Stimulated activated CD8-positive, alpha-beta memory T cell treated with anti-CD3 and anti-CD28 coated beads, Interleukin-7, amount 100 ng/mL, for 24 hours (primary cell): ENCODE measurements around the gene CMC1.
"Not testable (repeated sequence)": the region's sequence is repeated elsewhere in the genome, so short reads cannot be mapped to it uniquely, and the experiment has no call there.

Experiments used
- DNase-seq: peaks from one replicate; pipeline ENCODE4 v3.0.0-alpha.2; 2020; ENCODE audit warnings: low read depth

The CMC1 gene

DNA sequence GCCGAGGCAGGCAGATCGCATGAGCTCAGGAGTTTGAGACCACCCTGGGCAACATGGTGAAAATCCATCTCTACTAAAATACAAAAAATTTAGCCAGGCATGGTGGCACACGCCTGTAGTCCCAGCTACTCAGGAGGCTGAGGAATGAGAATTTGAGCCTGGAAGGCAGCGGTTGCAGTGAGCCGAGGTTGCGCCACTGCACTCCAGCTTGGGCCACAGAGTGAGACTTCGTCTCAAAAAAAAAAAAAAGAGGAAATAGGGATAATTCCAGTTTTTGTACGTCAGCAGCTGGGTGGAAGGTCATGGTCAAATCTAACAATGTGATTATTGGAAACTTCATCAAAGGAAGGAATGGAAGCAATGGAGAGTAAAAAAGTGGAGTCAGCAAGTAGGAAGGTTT, 3.1 kb downstream of the CMC1 start:
- DNase-seq = no peak

DNA sequence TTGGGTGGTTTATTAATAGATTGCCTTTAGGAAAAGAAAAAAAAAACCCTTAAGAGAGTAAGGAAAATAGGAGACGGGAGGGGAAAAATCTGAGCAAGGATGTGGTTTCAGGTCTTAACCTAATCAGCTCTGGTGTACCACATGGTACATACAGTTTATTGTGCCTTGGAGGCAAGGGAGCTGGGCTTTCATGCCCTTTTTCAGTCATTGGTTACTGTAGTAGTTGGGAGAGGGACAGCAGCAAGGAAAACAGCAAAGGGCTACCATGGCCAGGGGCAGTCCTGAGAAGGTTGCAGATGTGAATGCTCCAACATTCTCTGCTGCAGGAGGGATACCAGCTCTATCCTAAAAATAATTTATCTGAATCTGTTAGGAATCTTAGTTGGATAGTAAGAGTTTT, 5.9 kb downstream of the CMC1 start:
- DNase-seq = no peak

- no peak for DNase-seq
These were observed 9.6 kb downstream of the CMC1 start for GRCh38 chr3:28250999-28251398.

GRCh38 chr3:28252001-28252431, 10.6 kb downstream of the CMC1 start:
- DNase-seq = no peak

DNA sequence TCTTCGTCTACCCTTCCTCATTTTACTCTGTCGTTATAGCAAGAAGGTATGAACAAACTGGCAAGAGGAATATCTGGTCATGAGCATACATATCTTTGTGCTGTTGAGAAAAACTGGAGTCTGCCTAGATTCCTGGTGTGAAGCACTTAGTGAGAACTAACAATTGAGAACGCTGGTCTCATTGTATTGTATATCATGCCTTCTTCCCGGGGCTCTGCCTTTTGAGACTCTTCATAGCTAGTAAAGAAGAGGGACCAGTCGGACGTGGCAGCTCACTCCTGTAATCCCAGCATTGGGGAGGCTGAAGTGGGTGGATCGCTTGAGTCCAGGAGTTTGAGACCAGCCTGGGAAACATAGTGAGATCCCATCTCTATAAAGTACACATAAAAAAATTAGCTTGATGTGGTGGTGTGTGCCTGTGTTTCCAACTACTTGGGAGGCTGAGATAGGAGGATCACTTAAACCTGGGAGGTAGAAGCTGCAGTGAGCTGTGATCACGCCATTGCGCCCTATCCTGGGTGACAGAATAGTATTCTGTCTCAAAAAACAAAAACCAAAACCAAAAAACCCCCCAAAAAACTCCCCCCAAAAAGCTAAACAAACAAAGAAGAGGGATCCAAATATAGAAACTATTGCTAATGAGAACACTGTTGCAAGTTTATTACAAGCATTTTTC, 11.8 kb downstream of the CMC1 start:
- no peak for DNase-seq

DNA sequence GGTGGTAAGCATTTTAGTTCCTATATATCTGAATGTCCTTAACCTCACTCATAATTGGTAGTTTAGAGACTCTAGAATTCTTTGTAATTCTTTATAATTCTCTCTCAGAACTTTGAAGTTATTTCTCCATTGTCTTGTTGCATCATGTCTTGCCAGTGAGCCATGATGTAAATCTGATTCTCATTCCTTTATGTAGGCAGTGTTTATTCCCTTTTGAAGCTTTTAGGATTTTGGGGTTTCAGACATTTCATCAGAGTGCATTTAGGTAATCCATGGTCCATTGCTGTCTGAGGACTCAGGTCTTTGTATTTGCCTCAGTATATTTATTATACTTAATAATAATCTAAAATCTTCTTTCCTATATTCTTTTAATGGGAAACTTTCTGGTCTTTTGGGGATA, 20.6 kb downstream of the CMC1 start:
- no peak for DNase-seq

- DNase-seq = no peak
These were observed 24.2 kb downstream of the CMC1 start for GRCh38 chr3:28265641-28266040.

GRCh38 chr3:28267984-28268849, 26.8 kb downstream of the CMC1 start:
- no peak for DNase-seq

DNA sequence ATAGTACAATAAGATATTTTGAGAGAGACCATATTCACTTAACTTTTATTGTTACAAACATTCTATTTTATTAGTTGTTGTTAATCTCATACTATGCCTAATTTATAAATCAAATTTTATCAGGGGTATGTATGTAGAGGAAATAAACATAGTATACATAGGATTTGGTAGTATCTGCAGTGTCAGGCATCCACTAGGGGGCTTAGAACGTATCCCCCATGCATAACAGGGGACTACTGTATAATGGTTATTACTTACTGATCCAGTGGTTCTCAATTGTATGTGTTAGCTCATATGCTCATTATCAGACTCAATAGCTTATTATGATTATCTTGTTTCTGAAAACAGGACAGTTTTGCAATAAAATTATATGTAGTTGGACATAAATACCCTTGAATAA, 27.6 kb downstream of the CMC1 start:
- no peak for DNase-seq

- DNase-seq = not testable (repeated sequence)
These were observed 28.5 kb downstream of the CMC1 start for GRCh38 chr3:28269884-28270283.

GRCh38 chr3:28273837-28274236, 32.4 kb downstream of the CMC1 start:
- no peak for DNase-seq

DNA sequence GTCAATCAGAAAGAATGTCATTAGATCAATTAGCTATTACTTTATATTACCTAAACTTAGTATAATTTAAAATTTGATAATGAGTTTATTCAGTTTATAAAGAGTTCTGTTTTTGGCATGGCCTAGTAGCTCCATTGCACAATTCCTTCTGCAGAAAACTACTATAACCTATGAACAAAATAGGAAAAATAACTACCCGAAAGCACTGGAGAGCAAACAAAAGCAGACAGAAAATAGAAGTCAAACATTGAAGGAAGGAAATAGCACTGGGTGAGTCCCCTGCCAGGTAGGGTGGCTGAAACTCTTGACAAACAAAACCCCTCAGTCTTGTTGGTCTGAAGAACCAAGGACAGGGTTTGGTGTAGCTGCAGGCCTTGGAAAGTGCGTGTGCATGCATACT, 37.5 kb downstream of the CMC1 start:
- DNase-seq = no peak

- DNase-seq = no peak
These were observed 38.4 kb downstream of the CMC1 start for GRCh38 chr3:28279770-28280169.

DNA sequence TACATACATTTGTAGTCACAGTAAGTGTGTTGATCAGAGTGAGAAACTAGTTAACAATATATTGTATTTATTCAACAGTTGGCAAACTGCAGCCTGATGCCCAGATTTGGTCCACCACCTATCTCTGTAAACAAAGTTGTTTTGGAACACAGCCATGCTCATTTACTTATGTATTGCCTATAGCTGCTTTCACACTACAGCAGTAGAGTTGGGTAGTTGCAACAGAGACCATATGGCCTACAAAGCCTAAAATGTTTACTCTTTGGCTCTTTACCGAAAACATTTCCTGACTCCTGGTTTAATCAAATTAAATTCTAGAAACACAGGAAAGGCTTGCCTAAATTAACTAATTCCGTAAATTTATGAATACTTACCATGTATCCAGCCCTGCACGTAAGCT, 39.4 kb downstream of the CMC1 start:
- no peak for DNase-seq

DNA sequence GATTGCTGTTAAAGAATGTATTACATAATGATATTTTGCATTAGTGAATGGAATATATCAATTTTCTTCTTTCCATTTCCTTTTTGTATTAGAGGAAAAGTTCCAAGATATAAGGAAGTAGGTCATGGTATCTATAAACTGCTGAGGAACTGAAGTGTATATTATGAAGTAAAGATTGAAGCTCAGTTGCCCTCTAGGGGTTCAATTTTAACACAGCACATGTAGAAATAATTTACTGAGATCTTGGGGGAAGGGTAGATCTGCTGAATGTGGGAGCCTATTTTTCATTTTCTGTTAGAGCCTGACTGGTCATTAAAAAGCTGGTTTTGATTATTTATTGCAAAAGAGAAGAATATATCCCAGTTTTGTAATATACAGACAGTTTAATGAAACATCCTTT, 45.2 kb downstream of the CMC1 start:
- DNase-seq = no peak

- no peak for DNase-seq
These were observed 45.6 kb downstream of the CMC1 start for GRCh38 chr3:28287046-28287445.

DNA sequence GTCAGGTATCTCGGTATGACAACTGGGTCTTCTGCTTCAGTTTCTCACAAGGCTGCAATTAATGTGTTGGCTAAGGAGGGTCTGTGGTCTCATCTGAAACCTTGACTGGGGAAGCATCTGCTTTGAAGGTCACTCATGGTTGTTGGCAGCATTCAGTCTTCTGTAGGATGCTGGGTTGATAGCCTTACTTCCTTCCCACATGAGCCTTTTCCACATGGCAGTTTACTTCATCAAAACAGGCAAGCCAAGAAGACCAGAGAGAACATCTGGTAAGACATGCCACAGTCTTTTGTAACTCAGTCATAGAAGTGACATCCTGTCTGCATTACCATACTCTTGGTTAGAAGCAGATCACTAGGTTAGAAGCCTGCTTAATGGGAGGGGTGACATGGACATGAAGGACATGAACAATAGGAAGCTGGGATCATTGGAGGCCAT, 49.5 kb downstream of the CMC1 start:
- DNase-seq = no peak

- no peak for DNase-seq
These were observed 50.2 kb downstream of the CMC1 start for GRCh38 chr3:28291577-28291976.

GRCh38 chr3:28292622-28293021, 51.2 kb downstream of the CMC1 start:
- no peak for DNase-seq

DNA sequence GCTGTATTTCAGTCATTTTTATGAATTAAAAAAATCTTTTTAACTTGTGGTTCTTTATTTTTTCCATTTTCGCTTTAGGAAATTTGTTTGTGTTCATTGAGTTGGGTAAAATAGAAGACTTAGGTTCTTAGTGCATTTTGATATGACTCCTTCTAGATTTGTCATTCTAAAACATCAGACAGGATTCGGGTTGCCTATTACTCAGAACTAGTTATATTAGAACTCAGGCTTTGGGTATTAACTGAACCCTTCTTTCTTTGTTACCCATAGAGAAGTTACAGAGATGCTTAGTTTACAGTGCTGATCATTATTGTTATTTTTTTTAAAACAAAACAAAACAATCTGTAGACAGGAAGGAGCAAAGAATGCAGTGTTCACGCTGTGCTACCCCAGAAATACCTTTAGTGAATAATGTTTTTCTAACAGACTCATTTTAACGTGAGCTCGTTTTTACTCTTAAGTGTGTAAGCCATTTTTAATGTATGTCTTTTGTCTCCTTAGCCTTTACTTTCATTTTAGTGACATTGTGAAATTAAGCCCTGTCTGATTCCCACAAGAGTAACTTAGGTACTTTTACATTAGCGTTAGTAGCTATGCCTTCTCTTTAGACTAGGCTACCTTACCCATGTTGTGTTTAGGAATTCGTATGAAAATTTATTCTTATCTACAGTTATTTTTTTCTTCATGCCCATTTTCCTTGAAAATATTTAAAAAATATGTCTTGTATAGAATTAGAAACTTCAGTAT, 53.4 kb downstream of the CMC1 start:
- no peak for DNase-seq

- DNase-seq = no peak
These were observed 54.6 kb downstream of the CMC1 start for GRCh38 chr3:28295898-28296490.

GRCh38 chr3:28299705-28300104, 58.3 kb downstream of the CMC1 start:
- DNase-seq = no peak
